Measurements from ENCODE around the gene OSBPL6.

DNA sequence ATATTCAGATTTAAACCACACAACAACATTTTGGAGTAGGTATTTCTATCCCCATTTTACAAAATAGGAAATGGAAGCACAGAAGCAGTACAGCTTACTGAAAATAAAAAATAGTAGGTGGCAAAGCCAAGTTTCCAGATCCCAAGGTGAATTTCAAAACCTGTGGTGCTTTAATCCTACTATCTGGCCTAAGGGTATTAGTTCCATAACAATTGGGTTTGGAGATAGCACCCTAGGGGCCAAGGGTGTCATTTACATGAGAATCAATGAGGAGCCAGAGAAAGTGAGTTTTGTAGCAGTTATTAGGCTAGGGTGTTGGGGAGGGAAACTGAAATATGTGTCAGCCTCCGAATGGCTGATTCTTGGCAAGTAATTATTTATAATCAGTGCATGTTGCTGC, 24.9 kb downstream of the OSBPL6 start:
- TF ChIP-seq CTCF (conservative IDR thresholded peaks at IDR 0.05 in 1 of 2, IDR thresholded peaks at IDR 0.05 in 1 of 2; ENCODE audit: extremely low read depth in 1 of 2, insufficient read depth in 1 of 2, low read depth in 1 of 2, low read length in 2 of 2) (no peak), EZH2 (IDR thresholded peaks at IDR 0.05; ENCODE audit: borderline replicate concordance, low read length) (no peak)
